VCaP (cell line): ENCODE measurements around the gene TIMELESS.
"Not testable (repeated sequence)": the region's sequence is repeated elsewhere in the genome, so short reads cannot be mapped to it uniquely, and the experiment has no call there.

Experiments
- H3K27ac ChIP-seq: fragments of 450-650 bp; 2 replicates; pipeline ENCODE4 v1.5.1; 2017
- CTCF ChIP-seq: fragments of 450-650 bp; conservative IDR thresholded peaks from 2 replicates; pipeline ENCODE4 v1.5.1; 2017; ENCODE audit warnings: mild to moderate bottlenecking, moderate library complexity

TIMELESS gene

GRCh38 chr12:56411781-56412639 lies 37.2 kb downstream of the TIMELESS start:
- peak overlapping the region; percentile 69 for H3K27ac ChIP-seq
- no peak for TF ChIP-seq CTCF

- H3K27ac ChIP-seq = no peak overlapping the region; the same call in 1 of the 2 replicates
- no peak for TF ChIP-seq CTCF
Observed at GRCh38 chr12:56410768-56411167, 38.5 kb downstream of the TIMELESS start.

GRCh38 chr12:56408799-56409417 lies 40.3 kb downstream of the TIMELESS start:
- TF ChIP-seq CTCF = no peak

GRCh38 chr12:56404227-56404626 lies 45.0 kb downstream of the TIMELESS start:
- not testable (repeated sequence) for H3K27ac ChIP-seq

More at GRCh38 chr12:56408799-56409417, 40.3 kb downstream of the TIMELESS start:
- no peak overlapping the region for H3K27ac ChIP-seq

GRCh38 chr12:56401612-56402011 lies 47.6 kb downstream of the TIMELESS start:
- not testable (repeated sequence) for H3K27ac ChIP-seq

- H3K27ac ChIP-seq = not testable (repeated sequence)
Observed at GRCh38 chr12:56401125-56401524, 48.1 kb downstream of the TIMELESS start.

GRCh38 chr12:56399466-56399865 lies 49.8 kb downstream of the TIMELESS start:
- not testable (repeated sequence) for H3K27ac ChIP-seq

- TF ChIP-seq CTCF = no peak
Observed at GRCh38 chr12:56398324-56398723, 50.9 kb downstream of the TIMELESS start.

GRCh38 chr12:56392331-56392730 lies 56.9 kb downstream of the TIMELESS start:
- no peak overlapping the region for H3K27ac ChIP-seq
- no peak for TF ChIP-seq CTCF

More at GRCh38 chr12:56398324-56398723, 50.9 kb downstream of the TIMELESS start:
- no peak overlapping the region for H3K27ac ChIP-seq
